Measurements from ENCODE around the gene UPK2.

DNA sequence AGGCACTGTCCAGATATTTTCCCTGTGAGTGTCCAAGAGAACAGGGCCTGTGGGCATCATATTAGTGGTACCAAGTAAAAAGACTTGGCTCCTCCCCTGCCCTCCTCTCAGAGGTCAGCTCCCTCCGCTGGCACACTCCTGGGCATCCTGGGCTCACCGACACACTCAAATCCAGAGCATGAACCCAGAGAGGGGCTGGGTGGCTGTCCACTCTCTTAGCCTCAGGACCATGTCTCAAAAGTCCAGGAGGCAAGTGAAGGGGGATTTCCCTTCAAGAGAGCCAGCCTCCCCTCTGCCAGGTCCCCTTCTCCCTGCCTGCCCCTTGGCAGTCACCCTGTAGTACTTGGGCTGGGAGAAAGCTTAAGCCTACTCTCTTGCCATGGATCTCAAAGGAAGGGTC lies 40.7 kb upstream of the UPK2 start:
- TF ChIP-seq, protein P1, sequence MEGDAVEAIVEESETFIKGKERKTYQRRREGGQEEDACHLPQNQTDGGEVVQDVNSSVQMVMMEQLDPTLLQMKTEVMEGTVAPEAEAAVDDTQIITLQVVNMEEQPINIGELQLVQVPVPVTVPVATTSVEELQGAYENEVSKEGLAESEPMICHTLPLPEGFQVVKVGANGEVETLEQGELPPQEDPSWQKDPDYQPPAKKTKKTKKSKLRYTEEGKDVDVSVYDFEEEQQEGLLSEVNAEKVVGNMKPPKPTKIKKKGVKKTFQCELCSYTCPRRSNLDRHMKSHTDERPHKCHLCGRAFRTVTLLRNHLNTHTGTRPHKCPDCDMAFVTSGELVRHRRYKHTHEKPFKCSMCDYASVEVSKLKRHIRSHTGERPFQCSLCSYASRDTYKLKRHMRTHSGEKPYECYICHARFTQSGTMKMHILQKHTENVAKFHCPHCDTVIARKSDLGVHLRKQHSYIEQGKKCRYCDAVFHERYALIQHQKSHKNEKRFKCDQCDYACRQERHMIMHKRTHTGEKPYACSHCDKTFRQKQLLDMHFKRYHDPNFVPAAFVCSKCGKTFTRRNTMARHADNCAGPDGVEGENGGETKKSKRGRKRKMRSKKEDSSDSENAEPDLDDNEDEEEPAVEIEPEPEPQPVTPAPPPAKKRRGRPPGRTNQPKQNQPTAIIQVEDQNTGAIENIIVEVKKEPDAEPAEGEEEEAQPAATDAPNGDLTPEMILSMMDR (tag by site-specific recombination; IDR thresholded peaks at IDR 0.05) = no peak
- no peak for TF ChIP-seq ZNF10 (tag by site-specific recombination; IDR thresholded peaks at IDR 0.05)
- no peak for TF ChIP-seq SETDB1 (IDR thresholded peaks at IDR 0.05; ENCODE audit: insufficient read length, low read length)
- no peak for TF ChIP-seq ZNF112 (tag by site-specific recombination; IDR thresholded peaks at IDR 0.05)
- no peak for TF ChIP-seq ZIC2 (tag by site-specific recombination; IDR thresholded peaks at IDR 0.05)
- TF ChIP-seq, protein P2, sequence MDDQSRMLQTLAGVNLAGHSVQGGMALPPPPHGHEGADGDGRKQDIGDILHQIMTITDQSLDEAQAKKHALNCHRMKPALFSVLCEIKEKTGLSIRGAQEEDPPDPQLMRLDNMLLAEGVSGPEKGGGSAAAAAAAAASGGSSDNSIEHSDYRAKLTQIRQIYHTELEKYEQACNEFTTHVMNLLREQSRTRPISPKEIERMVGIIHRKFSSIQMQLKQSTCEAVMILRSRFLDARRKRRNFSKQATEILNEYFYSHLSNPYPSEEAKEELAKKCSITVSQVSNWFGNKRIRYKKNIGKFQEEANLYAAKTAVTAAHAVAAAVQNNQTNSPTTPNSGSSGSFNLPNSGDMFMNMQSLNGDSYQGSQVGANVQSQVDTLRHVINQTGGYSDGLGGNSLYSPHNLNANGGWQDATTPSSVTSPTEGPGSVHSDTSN (CRISPR knock-in tag; IDR thresholded peaks at IDR 0.05) = no peak
- TF ChIP-seq, protein P3, sequence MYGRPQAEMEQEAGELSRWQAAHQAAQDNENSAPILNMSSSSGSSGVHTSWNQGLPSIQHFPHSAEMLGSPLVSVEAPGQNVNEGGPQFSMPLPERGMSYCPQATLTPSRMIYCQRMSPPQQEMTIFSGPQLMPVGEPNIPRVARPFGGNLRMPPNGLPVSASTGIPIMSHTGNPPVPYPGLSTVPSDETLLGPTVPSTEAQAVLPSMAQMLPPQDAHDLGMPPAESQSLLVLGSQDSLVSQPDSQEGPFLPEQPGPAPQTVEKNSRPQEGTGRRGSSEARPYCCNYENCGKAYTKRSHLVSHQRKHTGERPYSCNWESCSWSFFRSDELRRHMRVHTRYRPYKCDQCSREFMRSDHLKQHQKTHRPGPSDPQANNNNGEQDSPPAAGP (tag by site-specific recombination; IDR thresholded peaks at IDR 0.05) = no peak
- TF ChIP-seq, protein P4, sequence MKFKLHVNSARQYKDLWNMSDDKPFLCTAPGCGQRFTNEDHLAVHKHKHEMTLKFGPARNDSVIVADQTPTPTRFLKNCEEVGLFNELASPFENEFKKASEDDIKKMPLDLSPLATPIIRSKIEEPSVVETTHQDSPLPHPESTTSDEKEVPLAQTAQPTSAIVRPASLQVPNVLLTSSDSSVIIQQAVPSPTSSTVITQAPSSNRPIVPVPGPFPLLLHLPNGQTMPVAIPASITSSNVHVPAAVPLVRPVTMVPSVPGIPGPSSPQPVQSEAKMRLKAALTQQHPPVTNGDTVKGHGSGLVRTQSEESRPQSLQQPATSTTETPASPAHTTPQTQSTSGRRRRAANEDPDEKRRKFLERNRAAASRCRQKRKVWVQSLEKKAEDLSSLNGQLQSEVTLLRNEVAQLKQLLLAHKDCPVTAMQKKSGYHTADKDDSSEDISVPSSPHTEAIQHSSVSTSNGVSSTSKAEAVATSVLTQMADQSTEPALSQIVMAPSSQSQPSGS (tag by site-specific recombination; IDR thresholded peaks at IDR 0.05; ENCODE audit: low read depth) = no peak
- TF ChIP-seq ZBTB1 (tag by site-specific recombination; IDR thresholded peaks at IDR 0.05) = no peak

Measured in HEK293 (cell line).